Fibroblast of lung (primary cell): ENCODE measurements around the gene ARVCF.

Experiments used
- EZH2 ChIP-seq: IDR thresholded peaks from 2 replicates; pipeline ENCODE4 v1.5.1; 2012; ENCODE audit warnings: low read length, control low read depth, mild to moderate bottlenecking; ENCODE audit errors: missing control alignments
- TF ChIP-seq, protein P1 (sequence below), 2 donors: IDR thresholded peaks in 1 of 2; conservative IDR thresholded peaks in 1 of 2; 1 replicate in 1 of 2; 2 replicates in 1 of 2; pipeline ENCODE4 v1.5.1; 2011 to 2012; ENCODE audit warnings: low read length in 2 of 2, control low read depth in 1 of 2, inconsistent platforms in 1 of 2, low read depth in 1 of 2, mild to moderate bottlenecking in 1 of 2

GRCh38 chr22:20018001-20018400, 1.4 kb upstream of the ARVCF start:
- TF ChIP-seq EZH2: no peak
- TF ChIP-seq, protein P1, sequence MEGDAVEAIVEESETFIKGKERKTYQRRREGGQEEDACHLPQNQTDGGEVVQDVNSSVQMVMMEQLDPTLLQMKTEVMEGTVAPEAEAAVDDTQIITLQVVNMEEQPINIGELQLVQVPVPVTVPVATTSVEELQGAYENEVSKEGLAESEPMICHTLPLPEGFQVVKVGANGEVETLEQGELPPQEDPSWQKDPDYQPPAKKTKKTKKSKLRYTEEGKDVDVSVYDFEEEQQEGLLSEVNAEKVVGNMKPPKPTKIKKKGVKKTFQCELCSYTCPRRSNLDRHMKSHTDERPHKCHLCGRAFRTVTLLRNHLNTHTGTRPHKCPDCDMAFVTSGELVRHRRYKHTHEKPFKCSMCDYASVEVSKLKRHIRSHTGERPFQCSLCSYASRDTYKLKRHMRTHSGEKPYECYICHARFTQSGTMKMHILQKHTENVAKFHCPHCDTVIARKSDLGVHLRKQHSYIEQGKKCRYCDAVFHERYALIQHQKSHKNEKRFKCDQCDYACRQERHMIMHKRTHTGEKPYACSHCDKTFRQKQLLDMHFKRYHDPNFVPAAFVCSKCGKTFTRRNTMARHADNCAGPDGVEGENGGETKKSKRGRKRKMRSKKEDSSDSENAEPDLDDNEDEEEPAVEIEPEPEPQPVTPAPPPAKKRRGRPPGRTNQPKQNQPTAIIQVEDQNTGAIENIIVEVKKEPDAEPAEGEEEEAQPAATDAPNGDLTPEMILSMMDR (conservative IDR thresholded peaks at IDR 0.05 in 1 of 2, IDR thresholded peaks at IDR 0.05 in 1 of 2; ENCODE audit: low read depth in 1 of 2, low read length in 2 of 2): no peak
